ENCODE measurements around the gene PACSIN3. TPM values are rescaled to one million over a fixed set of nuclear protein-coding genes. Genes with fewer than 3 reads are reported as not detected.
A peak's percentile ranks its signal among the peaks of the same experiment; 100 is the strongest.

Gene PACSIN3
- total and polyA plus RNA-seq, 2 of the 13 experiments (the other 11 are each of a cell fraction or from before 2014, with no cell fraction given), result 47.9 to 93.3 TPM

GRCh38 chr11:47185305-47186075 lies 744 bp downstream of the PACSIN3 start (continued):
- 0 out of 2 replicates have a peak, but pooled peaks have one; percentile 11 for TF ChIP-seq ZNF639 (CRISPR knock-in tag; conservative IDR thresholded peaks at IDR 0.05)
- TF ChIP-seq LCORL (IDR thresholded peaks at IDR 0.05), result no peak
- TF ChIP-seq LCORL (CRISPR knock-in tag; IDR thresholded peaks at IDR 0.05), result peak; percentile 31; the same call in 1 of the 2 replicates
- TF ChIP-seq NONO (IDR thresholded peaks at IDR 0.05), result no peak
- no peak for TF ChIP-seq NONO (CRISPR knock-in tag; conservative IDR thresholded peaks at IDR 0.05)
- no peak for TF ChIP-seq ZNF446 (CRISPR knock-in tag; IDR thresholded peaks at IDR 0.05)
- peak; percentile 55; the same call in 1 of the 2 replicates for TF ChIP-seq KDM2A (CRISPR knock-in tag; IDR thresholded peaks at IDR 0.05; ENCODE audit: borderline replicate concordance, low read depth)
- no peak for TF ChIP-seq ZSCAN12 (CRISPR knock-in tag; IDR thresholded peaks at IDR 0.05)
- no peak for TF ChIP-seq ZNF572 (CRISPR knock-in tag; IDR thresholded peaks at IDR 0.05)
- peak; percentile 56; the same call in 1 of the 2 replicates for TF ChIP-seq SP4 (CRISPR knock-in tag; IDR thresholded peaks at IDR 0.05)
- 0 out of 2 replicates have a peak, but pooled peaks have one; percentile 8 for TF ChIP-seq ZFP41 (CRISPR knock-in tag; IDR thresholded peaks at IDR 0.05; ENCODE audit: borderline replicate concordance)
- TF ChIP-seq ZNF335 (CRISPR knock-in tag; IDR thresholded peaks at IDR 0.05), result no peak
- peak; percentile 23; the same call in 1 of the 2 replicates for TF ChIP-seq ZNF101 (CRISPR knock-in tag; IDR thresholded peaks at IDR 0.05; ENCODE audit: borderline replicate concordance, low read depth)
- no peak; the same call in 1 of the 2 replicates for TF ChIP-seq SNAPC4 (CRISPR knock-in tag; IDR thresholded peaks at IDR 0.05)
- TF ChIP-seq ZNF878 (CRISPR knock-in tag; IDR thresholded peaks at IDR 0.05), result peak; percentile 54; the same call in 1 of the 2 replicates
- no peak for TF ChIP-seq TBX3 (IDR thresholded peaks at IDR 0.05; ENCODE audit: borderline replicate concordance)
- peak; percentile 56 for TF ChIP-seq HOXA3 (CRISPR knock-in tag; IDR thresholded peaks at IDR 0.05)
- peak; percentile 36; the same call in 1 of the 2 replicates for TF ChIP-seq SSRP1 (CRISPR knock-in tag; IDR thresholded peaks at IDR 0.05)
- no peak for TF ChIP-seq RXRB (CRISPR knock-in tag; IDR thresholded peaks at IDR 0.05; ENCODE audit: borderline replicate concordance)
- peak; percentile 44 for TF ChIP-seq ZNF781 (CRISPR knock-in tag; IDR thresholded peaks at IDR 0.05; ENCODE audit: borderline replicate concordance, not compliant biosample characterization)
- 0 out of 2 replicates have a peak, but pooled peaks have one; percentile 55 for TF ChIP-seq HNF1B (CRISPR knock-in tag; IDR thresholded peaks at IDR 0.05)
- TF ChIP-seq ZSCAN29 (CRISPR knock-in tag; conservative IDR thresholded peaks at IDR 0.05), result no peak
- TF ChIP-seq FOXP1 (IDR thresholded peaks at IDR 0.05), result no peak
- no peak for TF ChIP-seq FOXP1 (CRISPR knock-in tag; IDR thresholded peaks at IDR 0.05)
